Endothelial cell of umbilical vein (primary cell): Measurements from ENCODE around the gene LIG3.
"Not testable (repeated sequence)": the region's sequence is repeated elsewhere in the genome, so short reads cannot be mapped to it uniquely, and the experiment has no call there.

Experiments
- POLR2A ChIP-seq: IDR thresholded peaks from 2 replicates; pipeline ENCODE4 v1.6.1; 2012; ENCODE audit warnings: low read depth, mild to moderate bottlenecking, control low read depth, low read length
- TF ChIP-seq, protein P1 (sequence below): IDR thresholded peaks from 2 replicates; pipeline ENCODE4 v1.6.1; 2011; ENCODE audit not compliant: insufficient read depth, insufficient read length

DNA sequence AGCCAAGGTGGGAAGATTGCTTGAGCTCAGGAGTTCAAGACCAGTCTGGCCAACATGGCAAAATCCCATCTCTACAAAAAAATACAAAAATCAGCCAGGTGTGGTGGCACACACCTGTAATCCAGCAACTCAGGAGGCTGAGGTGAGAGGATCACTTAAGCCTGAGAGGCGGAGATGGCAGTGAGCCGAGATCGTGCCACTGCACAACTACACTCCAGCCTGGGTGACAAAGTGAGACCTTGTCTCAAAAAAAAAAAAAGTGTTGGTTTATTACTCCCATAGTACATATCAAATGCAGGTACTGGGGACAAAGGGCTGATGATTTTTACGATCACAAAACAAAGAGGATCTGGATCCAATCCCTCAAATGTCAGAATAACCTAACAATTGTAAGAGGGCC lies 47.8 kb downstream of the LIG3 start:
- not testable (repeated sequence) for TF ChIP-seq POLR2A
- TF ChIP-seq, protein P1, sequence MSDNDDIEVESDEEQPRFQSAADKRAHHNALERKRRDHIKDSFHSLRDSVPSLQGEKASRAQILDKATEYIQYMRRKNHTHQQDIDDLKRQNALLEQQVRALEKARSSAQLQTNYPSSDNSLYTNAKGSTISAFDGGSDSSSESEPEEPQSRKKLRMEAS, result not testable (repeated sequence)
